Measurements from ENCODE around the gene PDE6C. TPM values are rescaled to one million over a fixed set of nuclear protein-coding genes. Genes with fewer than 3 reads are reported as not detected.

Gene PDE6C
- total RNA-seq, 2 donors from 2014 or later: not detected

DNA sequence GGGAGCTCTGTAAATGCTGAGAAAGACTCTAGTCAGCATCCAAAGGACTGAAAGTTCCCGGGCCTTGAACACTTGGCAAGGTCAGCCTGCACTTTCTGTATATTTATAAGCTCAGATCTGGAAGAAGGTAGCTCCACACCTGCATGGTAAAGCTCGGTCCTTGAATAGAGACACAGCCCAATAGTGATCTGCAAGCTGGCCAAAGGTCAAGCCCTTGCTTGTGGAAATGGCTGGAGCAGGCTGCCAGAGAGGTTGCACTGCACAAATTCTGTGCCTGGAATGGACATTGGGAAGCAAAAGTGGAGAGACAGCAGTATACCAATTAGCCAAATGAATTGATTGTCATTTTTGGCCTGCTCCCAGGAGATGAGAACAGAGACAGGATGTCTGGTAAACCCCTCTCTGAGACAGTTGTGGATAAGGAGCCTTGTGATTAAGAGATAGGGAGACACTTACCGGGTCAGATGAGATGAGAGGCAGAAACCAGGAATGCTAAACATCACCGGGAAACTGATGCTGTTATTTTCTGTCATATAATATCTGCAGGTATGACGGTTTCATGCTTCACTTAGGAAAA, 98.1 kb downstream of the PDE6C start:
- DNase-seq: no peak
- Histone ChIP-seq H3K4me1 (no peaks in the 10 kb centered on the region), H3K36me3 (no peaks in the 10 kb centered on the region), H3K9me3 (no peaks in the 10 kb centered on the region), H3K9ac (ENCODE audit: low read depth in 2 of 2, low read length in 2 of 2) (no peak overlapping the region), H3K27ac (no peak overlapping the region), H3K4me3 (no peak overlapping the region), H3K27me3 (no peaks in the 10 kb centered on the region)
- intact Hi-C loops (cut with DNase I): no loop called here
- TF ChIP-seq, protein P1, sequence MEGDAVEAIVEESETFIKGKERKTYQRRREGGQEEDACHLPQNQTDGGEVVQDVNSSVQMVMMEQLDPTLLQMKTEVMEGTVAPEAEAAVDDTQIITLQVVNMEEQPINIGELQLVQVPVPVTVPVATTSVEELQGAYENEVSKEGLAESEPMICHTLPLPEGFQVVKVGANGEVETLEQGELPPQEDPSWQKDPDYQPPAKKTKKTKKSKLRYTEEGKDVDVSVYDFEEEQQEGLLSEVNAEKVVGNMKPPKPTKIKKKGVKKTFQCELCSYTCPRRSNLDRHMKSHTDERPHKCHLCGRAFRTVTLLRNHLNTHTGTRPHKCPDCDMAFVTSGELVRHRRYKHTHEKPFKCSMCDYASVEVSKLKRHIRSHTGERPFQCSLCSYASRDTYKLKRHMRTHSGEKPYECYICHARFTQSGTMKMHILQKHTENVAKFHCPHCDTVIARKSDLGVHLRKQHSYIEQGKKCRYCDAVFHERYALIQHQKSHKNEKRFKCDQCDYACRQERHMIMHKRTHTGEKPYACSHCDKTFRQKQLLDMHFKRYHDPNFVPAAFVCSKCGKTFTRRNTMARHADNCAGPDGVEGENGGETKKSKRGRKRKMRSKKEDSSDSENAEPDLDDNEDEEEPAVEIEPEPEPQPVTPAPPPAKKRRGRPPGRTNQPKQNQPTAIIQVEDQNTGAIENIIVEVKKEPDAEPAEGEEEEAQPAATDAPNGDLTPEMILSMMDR (IDR thresholded peaks at IDR 0.05): no peak

DNA sequence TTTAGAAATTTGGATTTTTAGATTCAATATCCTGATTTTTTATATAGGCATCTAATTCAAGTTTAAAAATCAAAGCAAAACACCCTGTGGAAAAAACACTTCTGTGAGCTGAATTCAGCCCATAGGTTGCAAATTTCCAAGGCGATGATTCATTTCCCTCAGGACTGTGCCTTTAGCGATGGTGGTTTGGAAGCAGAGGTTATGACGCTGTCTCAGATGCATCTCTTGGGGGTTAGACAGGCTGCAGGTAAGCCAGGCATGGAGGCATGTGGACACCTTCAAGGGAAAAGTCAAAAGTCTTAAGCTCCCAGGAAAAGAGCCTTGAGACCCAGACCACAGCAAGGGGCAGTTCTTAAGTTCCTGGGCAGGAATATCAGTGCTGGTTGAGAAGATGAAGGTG, 99.6 kb downstream of the PDE6C start:
- intact Hi-C loops (cut with DNase I): no loop called here

DNA sequence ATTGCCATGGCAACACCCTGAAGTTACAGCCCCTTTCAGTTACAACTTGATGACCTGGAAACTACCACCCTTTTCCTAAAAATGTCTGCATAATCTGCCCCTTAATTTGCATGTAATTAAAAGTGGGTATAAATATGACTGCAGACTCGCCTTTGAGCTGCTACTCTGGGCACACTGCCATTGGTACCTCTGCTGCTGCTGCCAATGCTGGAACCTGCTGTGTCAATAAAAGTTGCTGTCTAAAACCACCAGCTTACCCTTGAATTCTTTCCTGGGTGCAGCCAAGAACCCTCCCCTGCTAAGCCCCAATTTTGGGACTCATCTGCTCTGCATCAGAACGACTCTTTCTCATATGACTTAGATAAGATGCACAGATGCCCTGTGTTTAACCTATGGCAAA, 100.3 kb downstream of the PDE6C start:
- Histone ChIP-seq H3K9ac (ENCODE audit: low read depth in 2 of 2, low read length in 2 of 2) (no peak overlapping the region), H3K27me3 (no peaks in the 10 kb centered on the region), H3K27ac (no peak overlapping the region), H3K36me3 (no peaks in the 10 kb centered on the region), H3K4me1 (no peaks in the 10 kb centered on the region), H3K4me3 (no peak overlapping the region), H3K9me3 (no peaks in the 10 kb centered on the region)
- DNase-seq: no peak
- TF ChIP-seq, protein P1 (IDR thresholded peaks at IDR 0.05): no peak
- intact Hi-C loops (cut with DNase I): no loop called here

More for the DNA sequence above, 99.6 kb downstream of the PDE6C start:
- Histone ChIP-seq H3K9ac (ENCODE audit: low read depth in 2 of 2, low read length in 2 of 2) (no peak overlapping the region), H3K36me3 (no peaks in the 10 kb centered on the region), H3K9me3 (no peaks in the 10 kb centered on the region), H3K27me3 (no peaks in the 10 kb centered on the region), H3K27ac (no peak overlapping the region), H3K4me1 (no peaks in the 10 kb centered on the region), H3K4me3 (no peak overlapping the region)
- TF ChIP-seq, protein P1 (IDR thresholded peaks at IDR 0.05): no peak
- no peak for DNase-seq

DNA sequence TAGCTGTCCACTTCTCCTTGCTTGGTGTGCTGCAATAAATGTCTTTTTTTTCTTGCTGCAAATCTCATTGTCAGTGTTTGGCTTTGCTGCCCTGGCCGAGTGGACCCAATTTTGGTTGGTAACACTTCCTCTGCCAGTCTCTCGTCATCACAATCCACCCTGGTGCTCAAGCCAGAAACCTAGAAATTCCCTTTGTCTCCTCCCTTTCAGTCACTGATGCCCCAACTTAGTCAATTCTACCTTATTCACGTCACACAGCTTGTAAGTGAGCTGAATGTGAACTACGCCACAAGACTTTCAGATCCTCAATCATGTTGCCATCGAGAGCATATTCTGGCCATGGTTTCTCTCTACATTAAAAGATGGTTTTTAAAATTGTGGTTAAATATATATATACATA, 103.0 kb downstream of the PDE6C start:
- Histone ChIP-seq H3K9me3 (no peaks in the 10 kb centered on the region), H3K4me3 (no peak overlapping the region), H3K27me3 (no peaks in the 10 kb centered on the region), H3K36me3 (no peaks in the 10 kb centered on the region), H3K27ac (no peak overlapping the region), H3K9ac (ENCODE audit: low read depth in 2 of 2, low read length in 2 of 2) (no peak overlapping the region), H3K4me1 (no peaks in the 10 kb centered on the region)
- TF ChIP-seq, protein P1 (IDR thresholded peaks at IDR 0.05): no peak
- intact Hi-C loops (cut with DNase I): no loop called here
- no peak for DNase-seq

Other genes starting within 250 kb of the PDE6C start
- 10 to 100 TPM; 88.1 to 90.9 TPM for gene MYOF, start 130.2 kb upstream of the PDE6C start, total RNA-seq
- gene CEP55, start 115.9 kb upstream of the PDE6C start, total RNA-seq: 10 to 100 TPM; 11.3 to 30.0 TPM
- 10 to 100 TPM; 44.2 to 48.2 TPM for gene FFAR4, start 45.9 kb upstream of the PDE6C start, total RNA-seq
- 10 to 100 TPM in 1 of 2 donors, 1 to 10 TPM in 1; 6.8 to 15.1 TPM for gene RBP4, start 11.3 kb upstream of the PDE6C start, total RNA-seq
- 10 to 100 TPM; 13.5 to 19.4 TPM for gene FRA10AC1, start 90.1 kb downstream of the PDE6C start, total RNA-seq
- gene LGI1, start 145.4 kb downstream of the PDE6C start, total RNA-seq: under 1 TPM; 0.47 to 0.98 TPM

Data from colonic mucosa (tissue), 4 donors.